Vagina (tissue), 2 donors: ENCODE measurements around the gene PPP1R17. TPM values are rescaled to one million over a fixed set of nuclear protein-coding genes. Genes with fewer than 3 reads are reported as not detected.

ENCODE experiments used
- DNase-seq, 2 donors: peaks; one replicate each; pipeline ENCODE4 v3.0.0-alpha.2; 2017; ENCODE audit errors: extremely low spot score in 2 of 2
- H3K27ac ChIP-seq: fragments of 200-600 bp; sonication (generic); one replicate; pipeline ENCODE4 v1.5.1; 2019
- H3K27me3 ChIP-seq: fragments of 200-600 bp; sonication (generic); one replicate; pipeline ENCODE4 v1.5.1; 2019
- H3K36me3 ChIP-seq, 2 donors: fragments of 200-600 bp; sonication (generic); one replicate each; pipeline ENCODE4 v1.5.1; 2017 to 2019
- H3K4me1 ChIP-seq: fragments of 200-600 bp; sonication (generic); one replicate; pipeline ENCODE4 v1.5.1; 2019
- H3K4me3 ChIP-seq, 2 donors: fragments of 200-600 bp; sonication (generic); 1 replicate in 1 of 2; 2 replicates in 1 of 2; pipeline ENCODE4 v1.5.1; 2016 to 2019
- H3K9me3 ChIP-seq: fragments of 200-600 bp; sonication (generic); one replicate; pipeline ENCODE4 v1.5.1; 2019
- CTCF ChIP-seq, 3 experiments: fragments of 450-650 bp in 2 of 3; fragments of 200-600 bp in 1 of 3; sonication (generic) in 1 of 3; IDR thresholded peaks; one replicate each; pipeline ENCODE4 v1.5.1; 2017 to 2019; ENCODE audit warnings: antibody characterized with exemption in 3 of 3, mild to moderate bottlenecking in 2 of 3, moderate library complexity in 2 of 3
- POLR2A ChIP-seq, 2 donors: fragments of 450-650 bp; IDR thresholded peaks; one replicate each; pipeline ENCODE4 v1.6.1; 2017; ENCODE audit warnings: antibody characterized with exemption in 2 of 2, mild to moderate bottlenecking in 2 of 2, moderate library complexity in 2 of 2
- POLR2AphosphoS5 ChIP-seq, 2 donors: sonication (generic); formaldehyde crosslinking; IDR thresholded peaks; one replicate each; pipeline ENCODE4 v1.9.0; 2017; ENCODE audit warnings: antibody characterized with exemption in 2 of 2, mild to moderate bottlenecking in 2 of 2, low read depth in 1 of 2; ENCODE audit not compliant: insufficient read depth in 1 of 2
- intact Hi-C: fragments of 100-400 bp; cut with DNase I; formaldehyde crosslinking; loops from one replicate; pipeline ENCODE4 v1.15.1; 2023
- total RNA-seq: library from RNA; depleted of rRNA; stranded (reverse); fragments of >200 nt; gene quantifications from one replicate; pipeline ENCODE4 v1.2.3, GENCODE V29; 2016

The PPP1R17 gene
- total RNA-seq, 1 donor from 2014 or later, result not detected

GRCh38 chr7:31751726-31752125, 64.7 kb downstream of the PPP1R17 start:
- no peak for DNase-seq
- Histone ChIP-seq H3K27ac (no peak overlapping the region), H3K9me3 (no peaks in the 10 kb centered on the region), H3K4me1 (no peaks in the 10 kb centered on the region), H3K36me3 (no peaks in the 10 kb centered on the region), H3K4me3 (no peak overlapping the region), H3K27me3 (no peaks in the 10 kb centered on the region)
- TF ChIP-seq CTCF (IDR thresholded peaks at IDR 0.05) (no peak), POLR2AphosphoS5 (IDR thresholded peaks at IDR 0.05; ENCODE audit: insufficient read depth in 1 of 2, low read depth in 1 of 2) (no peak), POLR2A (IDR thresholded peaks at IDR 0.05) (no peak)
- intact Hi-C loops, result no loop called here

Other genes with a start within 250 kb of the PPP1R17 start
- not detected for gene ITPRID1, start 173.1 kb upstream of the PPP1R17 start, total RNA-seq